H1 (cell line): ENCODE measurements around the gene OOSP3. TPM values are rescaled to one million over a fixed set of nuclear protein-coding genes. Genes with fewer than 3 reads are reported as not detected.
"Not testable (repeated sequence)": the region's sequence is repeated elsewhere in the genome, so short reads cannot be mapped to it uniquely, and the experiment has no call there.

ENCODE experiments used
- CTCF ChIA-PET: fragments of 300-600 bp; sonication (Branson Sonifier 250); formaldehyde crosslinking; loops from one replicate; lab custom pipeline; 2021; ENCODE audit not compliant: partially characterized antibody; lab: Charles Lee
- POLR2A ChIA-PET: fragments of 300-600 bp; sonication (Branson Sonifier 250); formaldehyde crosslinking; loops from one replicate; lab custom pipeline; 2021; ENCODE audit warnings: inconsistent platforms; ENCODE audit not compliant: partially characterized antibody; lab: Charles Lee
- DNase-seq, 2 experiments: peaks; one replicate each; pipeline versions ENCODE4 v3.0.0 to v3.0.0-alpha.2; 2010 to 2022; ENCODE audit warnings: low spot score in 2 of 2, low read depth in 1 of 2, mixed read lengths in 1 of 2
- FAIRE-seq: peaks from 2 replicates; lab custom pipeline; 2011; peaks lifted over from hg19 to GRCh38; lab: Jason Lieb, UNC
- H2AFZ ChIP-seq: 2 replicates; pipeline ENCODE4 v1.8.1; 2012; ENCODE audit warnings: low read length, inconsistent platforms
- H2AK5ac ChIP-seq: 2 replicates; pipeline ENCODE4 v1.6.1; 2013; ENCODE audit warnings: low read depth, low read length
- H2BK120ac ChIP-seq: replicated peaks from 2 replicates; pipeline ENCODE3; 2013; ENCODE audit warnings: low read depth, low read length, inconsistent platforms
- H2BK12ac ChIP-seq: 2 replicates; pipeline ENCODE4 v1.6.1; 2013; ENCODE audit warnings: low read depth, low read length
- H2BK15ac ChIP-seq: 2 replicates; pipeline ENCODE4 v1.6.1; 2013; ENCODE audit warnings: low read length
- H2BK20ac ChIP-seq: 2 replicates; pipeline ENCODE4 v1.6.1; 2013; ENCODE audit warnings: low read length
- H2BK5ac ChIP-seq: 2 replicates; pipeline ENCODE4 v1.6.1; 2013; ENCODE audit warnings: low read depth, low read length
- H3K14ac ChIP-seq: 2 replicates; pipeline ENCODE4 v1.6.1; 2013; ENCODE audit warnings: inconsistent platforms; ENCODE audit not compliant: insufficient read length
- H3K18ac ChIP-seq: 2 replicates; pipeline ENCODE4 v1.6.1; 2013; ENCODE audit warnings: low read length; ENCODE audit errors: extremely low read depth
- H3K23ac ChIP-seq: 2 replicates; pipeline ENCODE4 v1.6.1; 2013; ENCODE audit warnings: inconsistent platforms; ENCODE audit not compliant: insufficient read length
- H3K23me2 ChIP-seq: 2 replicates; pipeline ENCODE4 v1.6.1; 2013; ENCODE audit warnings: low read depth, low read length
- H3K27ac ChIP-seq: 2 replicates; pipeline ENCODE4 v1.6.1; 2011; ENCODE audit warnings: low read depth, low read length, inconsistent platforms
- H3K27me3 ChIP-seq, 4 experiments: replicated peaks in 1 of 4; 1 replicate in 1 of 4; 2 replicates in 3 of 4; pipeline versions ENCODE4 v1.6.1 to v1.8.1; 2011 to 2013; ENCODE audit warnings: low read length in 3 of 4, mild to moderate bottlenecking in 3 of 4, inconsistent platforms in 2 of 4, mixed read lengths in 2 of 4, moderate library complexity in 1 of 4; ENCODE audit not compliant: control insufficient read depth in 3 of 4, insufficient read depth in 3 of 4; ENCODE audit errors: extremely low read depth in 1 of 4
- H3K36me3 ChIP-seq, 4 experiments: 2 replicates each; pipeline versions ENCODE4 v1.6.1 to v1.8.1; 2011 to 2013; ENCODE audit warnings: mild to moderate bottlenecking in 4 of 4, low read length in 3 of 4, moderate library complexity in 2 of 4, control low read depth in 1 of 4, inconsistent platforms in 1 of 4; ENCODE audit not compliant: insufficient read depth in 4 of 4, control insufficient read depth in 2 of 4
- H3K4ac ChIP-seq: replicated peaks from 2 replicates; pipeline ENCODE3; 2013; ENCODE audit warnings: low read length, low read depth, mixed read lengths, inconsistent platforms; ENCODE audit not compliant: insufficient read length
- H3K4me1 ChIP-seq, 4 experiments: replicated peaks in 1 of 4; 1 replicate in 1 of 4; 2 replicates in 3 of 4; pipeline versions ENCODE4 v1.6.1 to v1.8.1; 2011 to 2013; ENCODE audit warnings: low read length in 3 of 4, inconsistent platforms in 2 of 4, mixed read lengths in 1 of 4; ENCODE audit not compliant: insufficient read depth in 4 of 4, control insufficient read depth in 3 of 4
- H3K4me2 ChIP-seq, 2 experiments: 2 replicates each; pipeline versions ENCODE4 v1.6.1 to v1.8.1; 2011 to 2013; ENCODE audit warnings: low read depth in 2 of 2, low read length in 2 of 2, control low read depth in 1 of 2, inconsistent platforms in 1 of 2, mild to moderate bottlenecking in 1 of 2; ENCODE audit not compliant: insufficient read depth in 1 of 2
- H3K4me3 ChIP-seq, 4 experiments: fragments of 200-600, 300-600 bp in 1 of 4; sonication (generic), shearing (Covaris generic), sonication (Bioruptor Twin) in 1 of 4; 2 replicates each; pipeline versions ENCODE4 v1.5.1 to v1.8.1; 2011 to 2016; ENCODE audit warnings: low read length in 4 of 4, low read depth in 3 of 4, control low read depth in 2 of 4, inconsistent platforms in 2 of 4, mild to moderate bottlenecking in 2 of 4, mixed read lengths in 1 of 4, moderate library complexity in 1 of 4; ENCODE audit not compliant: insufficient read depth in 2 of 4; ENCODE audit errors: extremely low read depth in 1 of 4
- H3K56ac ChIP-seq: replicated peaks from 2 replicates; pipeline ENCODE3; 2013; ENCODE audit warnings: low read depth, mild to moderate bottlenecking, mixed read lengths, low read length, inconsistent platforms; ENCODE audit not compliant: insufficient read length
- H3K79me1 ChIP-seq: 2 replicates; pipeline ENCODE4 v1.6.1; 2013; ENCODE audit warnings: low read depth, low read length, control low read depth
- H3K79me2 ChIP-seq, 2 experiments: 2 replicates each; pipeline versions ENCODE4 v1.6.1 to v1.8.1; 2012 to 2013; ENCODE audit warnings: low read length in 2 of 2, mild to moderate bottlenecking in 2 of 2, inconsistent platforms in 1 of 2; ENCODE audit not compliant: insufficient read depth in 2 of 2, control insufficient read depth in 1 of 2
- H3K9ac ChIP-seq, 4 experiments: replicated peaks in 1 of 4; 1 replicate in 1 of 4; 2 replicates in 3 of 4; pipeline versions ENCODE4 v1.6.1 to v1.8.1; 2011 to 2013; ENCODE audit warnings: low read depth in 3 of 4, low read length in 3 of 4, control low read depth in 2 of 4, mild to moderate bottlenecking in 2 of 4, moderate library complexity in 2 of 4, inconsistent platforms in 1 of 4; ENCODE audit errors: extremely low read depth in 1 of 4
- H3K9me3 ChIP-seq, 2 experiments: 2 replicates each; pipeline versions ENCODE4 v1.6.1 to v1.8.1; 2012 to 2013; ENCODE audit warnings: mild to moderate bottlenecking in 2 of 2, moderate library complexity in 2 of 2, control low read depth in 1 of 2, inconsistent platforms in 1 of 2, low read depth in 1 of 2, low read length in 1 of 2, mixed read lengths in 1 of 2; ENCODE audit not compliant: insufficient read depth in 2 of 2
- H4K20me1 ChIP-seq, 2 experiments: replicated peaks in 1 of 2; 2 replicates each; pipeline versions ENCODE3 to v1.8.1; 2011 to 2013; ENCODE audit warnings: inconsistent platforms in 2 of 2, low read length in 2 of 2, mild to moderate bottlenecking in 1 of 2; ENCODE audit not compliant: insufficient read depth in 2 of 2, control insufficient read depth in 1 of 2
- H4K5ac ChIP-seq: 2 replicates; pipeline ENCODE4 v1.6.1; 2013; ENCODE audit warnings: low read length, low read depth, mixed read lengths, inconsistent platforms; ENCODE audit not compliant: insufficient read length
- H4K8ac ChIP-seq: 2 replicates; pipeline ENCODE4 v1.8.0; 2013; ENCODE audit warnings: mild to moderate bottlenecking, moderate library complexity, low read length, inconsistent platforms; ENCODE audit not compliant: insufficient read depth; ENCODE audit errors: extremely low read depth
- H4K91ac ChIP-seq: replicated peaks from 2 replicates; pipeline ENCODE3; 2013; ENCODE audit warnings: low read length, mixed read lengths, inconsistent platforms; ENCODE audit not compliant: insufficient read length
- CTBP2 ChIP-seq: IDR thresholded peaks from 2 replicates; pipeline ENCODE4 v1.7.0; 2011; ENCODE audit warnings: borderline replicate concordance, mild to moderate bottlenecking, moderate library complexity, mixed read lengths, low read length; ENCODE audit not compliant: insufficient read depth, insufficient read length
- SIX5 ChIP-seq: IDR thresholded peaks from 2 replicates; pipeline ENCODE4 v1.6.1; 2011; ENCODE audit warnings: mild to moderate bottlenecking, low read depth, low read length
- WGBS, 2 experiments: shearing (Covaris generic) in 1 of 2; methylation state at CpG; one replicate each; pipeline versions ENCODE4 v1.1.6 to v1.1.7; 2013 to 2015; ENCODE audit warnings: low lambda C conversion rate in 2 of 2, mixed read lengths in 2 of 2, inconsistent platforms in 1 of 2, low coverage in 1 of 2, missing lambda C conversion rate in 1 of 2; ENCODE audit not compliant: insufficient replicate concordance in 2 of 2, insufficient coverage in 1 of 2, insufficient read length in 1 of 2; ENCODE audit errors: extremely low coverage in 1 of 2, missing lambda C conversion rate in 1 of 2; 5-methylcytosine and 5-hydroxymethylcytosine counted together
- polyA plus RNA-seq, 7 experiments: library from polyadenylated mRNA; depleted of rRNA in 3 of 7; stranded (reverse) in 5 of 7; unstranded in 2 of 7; fragments of >200 nt in 5 of 7; fragments of 200-250 nt in 2 of 7; gene quantifications; 1 replicate in 5 of 7; 2 replicates in 1 of 7; 4 replicates in 1 of 7; pipeline versions ENCODE4 v1.2.1 to v1.2.3, GENCODE V29; 2011 to 2013; ENCODE audit warnings: missing spikeins in 2 of 7, mixed read lengths in 2 of 7
- total RNA-seq: library from RNA; stranded (reverse); fragmentation: NEBNext Ultra II Directional; extraction: Animal tissue kit (Norgen Biotek cat#: 25700); gene quantifications from 2 replicates; pipeline ENCODE4 v1.2.1, GENCODE V29; 2021
- TF ChIP-seq, protein P1 (sequence below), 3 experiments: IDR thresholded peaks; 1 replicate in 2 of 3; 2 replicates in 1 of 3; pipeline versions ENCODE4 v1.5.1 to v1.6.1; 2011; ENCODE audit warnings: low read length in 3 of 3, mild to moderate bottlenecking in 3 of 3, inconsistent platforms in 2 of 3, low read depth in 1 of 3, moderate library complexity in 1 of 3; ENCODE audit not compliant: insufficient read depth in 1 of 3; ENCODE audit errors: control extremely low read depth in 1 of 3

The OOSP3 gene
- total and polyA plus RNA-seq, 2 of the 8 experiments (the other 6 are each of a cell fraction or from before 2014, with no cell fraction given), result not detected

DNA sequence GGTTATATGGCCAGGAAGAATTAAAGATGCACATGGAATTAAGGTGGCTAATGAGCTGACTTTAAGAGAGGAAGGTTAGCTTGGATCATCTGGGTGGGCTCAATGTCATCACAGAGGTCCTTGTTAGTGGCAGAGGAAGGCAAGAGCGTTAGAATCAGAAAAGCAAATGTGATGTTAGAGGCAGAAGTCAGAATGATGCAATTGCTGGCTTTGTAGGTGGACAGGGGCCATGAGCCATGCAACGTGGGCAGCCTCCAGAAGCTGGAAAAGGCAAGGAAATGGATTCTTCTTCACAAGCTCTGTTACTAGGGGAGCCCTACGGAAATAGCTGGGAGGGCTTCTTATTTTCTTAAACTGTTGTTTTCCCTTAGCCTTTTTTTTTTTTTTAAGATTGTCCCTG is 31.0 kb upstream of the OOSP3 start (continued):
- TF ChIP-seq, protein P1, sequence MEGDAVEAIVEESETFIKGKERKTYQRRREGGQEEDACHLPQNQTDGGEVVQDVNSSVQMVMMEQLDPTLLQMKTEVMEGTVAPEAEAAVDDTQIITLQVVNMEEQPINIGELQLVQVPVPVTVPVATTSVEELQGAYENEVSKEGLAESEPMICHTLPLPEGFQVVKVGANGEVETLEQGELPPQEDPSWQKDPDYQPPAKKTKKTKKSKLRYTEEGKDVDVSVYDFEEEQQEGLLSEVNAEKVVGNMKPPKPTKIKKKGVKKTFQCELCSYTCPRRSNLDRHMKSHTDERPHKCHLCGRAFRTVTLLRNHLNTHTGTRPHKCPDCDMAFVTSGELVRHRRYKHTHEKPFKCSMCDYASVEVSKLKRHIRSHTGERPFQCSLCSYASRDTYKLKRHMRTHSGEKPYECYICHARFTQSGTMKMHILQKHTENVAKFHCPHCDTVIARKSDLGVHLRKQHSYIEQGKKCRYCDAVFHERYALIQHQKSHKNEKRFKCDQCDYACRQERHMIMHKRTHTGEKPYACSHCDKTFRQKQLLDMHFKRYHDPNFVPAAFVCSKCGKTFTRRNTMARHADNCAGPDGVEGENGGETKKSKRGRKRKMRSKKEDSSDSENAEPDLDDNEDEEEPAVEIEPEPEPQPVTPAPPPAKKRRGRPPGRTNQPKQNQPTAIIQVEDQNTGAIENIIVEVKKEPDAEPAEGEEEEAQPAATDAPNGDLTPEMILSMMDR (IDR thresholded peaks at IDR 0.05; ENCODE audit: control extremely low read depth in 1 of 3, insufficient read depth in 1 of 3, low read depth in 1 of 3, low read length in 3 of 3), result no peak
- TF ChIP-seq SIX5, result no peak
- TF ChIP-seq CTBP2, result no peak

DNA sequence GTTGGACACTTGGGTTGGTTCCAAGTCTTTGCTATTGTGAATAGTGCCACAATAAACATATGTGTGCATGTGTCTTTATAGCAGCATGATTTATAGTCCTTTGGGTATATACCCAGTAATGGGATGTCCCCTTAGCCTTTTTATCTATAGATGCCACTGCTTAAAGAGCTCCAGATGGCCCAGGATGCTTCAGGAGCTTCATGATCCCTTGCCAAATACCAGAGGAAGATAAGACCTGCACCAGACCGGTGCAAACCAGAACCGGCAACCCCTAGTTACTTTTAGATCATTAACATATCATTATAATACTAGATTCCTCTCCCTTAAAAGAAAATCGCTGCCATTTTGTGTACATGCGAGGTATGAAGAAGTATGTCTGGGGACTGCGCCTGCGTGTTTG is 30.1 kb upstream of the OOSP3 start:
- H3K79me1 ChIP-seq, H3K9me3 ChIP-seq, H4K91ac ChIP-seq, H3K36me3 ChIP-seq, H3K23me2 ChIP-seq, H4K5ac ChIP-seq, POLR2A ChIA-PET, H3K4ac ChIP-seq, H3K9ac ChIP-seq, H3K4me3 ChIP-seq, H2BK12ac ChIP-seq, H2AK5ac ChIP-seq, FAIRE-seq, H3K27ac ChIP-seq, H2AFZ ChIP-seq, H3K79me2 ChIP-seq, H2BK120ac ChIP-seq, H3K56ac ChIP-seq, H3K23ac ChIP-seq, H3K4me2 ChIP-seq, H3K14ac ChIP-seq, H4K8ac ChIP-seq, H3K4me1 ChIP-seq, H2BK5ac ChIP-seq, H2BK20ac ChIP-seq, H3K27me3 ChIP-seq, H2BK15ac ChIP-seq, DNase-seq, H4K20me1 ChIP-seq, H3K18ac ChIP-seq: not testable (repeated sequence)
- CTCF ChIA-PET, result interaction anchor here (0.9 to 1.3 kb wide), 2 partner anchors 9 to 18 kb away, joined by 3 to 4 read pairs; no protein-coding TSS in a partner anchor
- 87% methylated on average over 6 of the region's 6 CpGs; no CpG with 5 or more reads in 1 of the 2 experiments for WGBS, 2 experiments
